HepG2 (cell line): ENCODE data around the gene CIAO3. TPM values are rescaled to one million over a fixed set of nuclear protein-coding genes. Genes with fewer than 3 reads are reported as not detected.
A peak's percentile ranks its signal among the peaks of the same experiment; 100 is the strongest.

ENCODE experiments used
- ARID5B ChIP-seq: IDR thresholded peaks from 2 replicates; pipeline ENCODE4 v1.4.0; 2020; ENCODE audit warnings: mild to moderate bottlenecking, missing genetic modification reagents
- CENPT ChIP-seq: sonication (generic); formaldehyde crosslinking; IDR thresholded peaks from 2 replicates; pipeline ENCODE4 v1.8.0; 2022; ENCODE audit warnings: low read depth, mild to moderate bottlenecking, moderate library complexity, missing genetic modification reagents
- DRAP1 ChIP-seq: IDR thresholded peaks from 2 replicates; pipeline ENCODE4 v1.6.1; 2016; ENCODE audit warnings: missing genetic modification reagents, missing compliant biosample characterization
- FOXO4 ChIP-seq: sonication (generic); formaldehyde crosslinking; conservative IDR thresholded peaks from 2 replicates; pipeline ENCODE4 v1.8.1; 2023; ENCODE audit warnings: missing genetic modification reagents
- HINFP ChIP-seq: sonication (generic); formaldehyde crosslinking; IDR thresholded peaks from 2 replicates; pipeline ENCODE4 v1.4.0; 2020; ENCODE audit warnings: low read depth, mild to moderate bottlenecking, missing genetic modification reagents
- HMG20A ChIP-seq: IDR thresholded peaks from 2 replicates; pipeline ENCODE4 v1.6.1; 2016; ENCODE audit warnings: borderline replicate concordance
- NFYB ChIP-seq: sonication (generic); formaldehyde crosslinking; IDR thresholded peaks from 2 replicates; pipeline ENCODE4 v1.4.0; 2020; ENCODE audit warnings: missing genetic modification reagents
- PHF8 ChIP-seq: sonication (generic); formaldehyde crosslinking; IDR thresholded peaks from 2 replicates; pipeline ENCODE4 v1.5.0; 2020; ENCODE audit warnings: missing genetic modification reagents
- SALL2 ChIP-seq: sonication (generic); formaldehyde crosslinking; IDR thresholded peaks from 2 replicates; pipeline ENCODE4 v1.8.1; 2023; ENCODE audit warnings: mild to moderate bottlenecking, missing genetic modification reagents, inconsistent platforms
- SOX13 ChIP-seq, 3 experiments: fragments of 450-650 bp in 1 of 3; sonication (generic) in 1 of 3; formaldehyde crosslinking in 1 of 3; IDR thresholded peaks in 2 of 3; conservative IDR thresholded peaks in 1 of 3; 2 replicates each; pipeline versions ENCODE4 v1.5.0 to v1.6.1; 2016 to 2020; ENCODE audit warnings: antibody characterized with exemption in 1 of 3, mild to moderate bottlenecking in 1 of 3, missing compliant biosample characterization in 1 of 3, missing genetic modification reagents in 1 of 3, moderate library complexity in 1 of 3
- TBL1XR1 ChIP-seq: fragments of 150-350 bp; IDR thresholded peaks from 2 replicates; pipeline ENCODE4 v1.6.1; 2014; ENCODE audit warnings: borderline replicate concordance, low read length; ENCODE audit not compliant: partially characterized antibody
- ZNF230 ChIP-seq: sonication (generic); formaldehyde crosslinking; IDR thresholded peaks from 2 replicates; pipeline ENCODE4 v1.4.0; 2020; ENCODE audit warnings: mild to moderate bottlenecking, missing genetic modification reagents
- ZNF530 ChIP-seq: sonication (generic); formaldehyde crosslinking; IDR thresholded peaks from 2 replicates; pipeline ENCODE4 v1.5.0; 2020; ENCODE audit warnings: low read depth, mild to moderate bottlenecking, missing genetic modification reagents
- polyA plus RNA-seq, 8 experiments: library from polyadenylated mRNA; depleted of rRNA in 3 of 8; stranded (reverse) in 7 of 8; unstranded in 1 of 8; fragments of >200 nt; fragmentation: Illumina TruSeq in 4 of 8; extraction: Trizol in 4 of 8; gene quantifications; 2 replicates each; pipeline versions ENCODE4 v1.2.1 to v1.2.3, GENCODE V29; 2011 to 2016; ENCODE audit warnings: low read depth in 4 of 8, missing spikeins in 1 of 8, mixed read lengths in 1 of 8; ENCODE audit not compliant: insufficient read depth in 1 of 8
- total RNA-seq, 5 experiments: library from RNA; depleted of rRNA; stranded (reverse); fragments of >200 nt; fragmentation: Illumina TruSeq; extraction: Trizol; gene quantifications; 2 replicates each; pipeline ENCODE4 v1.2.3, GENCODE V29; 2016; ENCODE audit warnings: low read depth in 1 of 5
- TF ChIP-seq, protein P1 (sequence below): sonication (generic); formaldehyde crosslinking; IDR thresholded peaks from 2 replicates; pipeline ENCODE4 v1.4.0; 2020; ENCODE audit warnings: missing genetic modification reagents, borderline replicate concordance

CIAO3 gene
- total and polyA plus RNA-seq, 2 of the 13 experiments (the other 11 are each of a cell fraction or from before 2014, with no cell fraction given) = 21.7 to 25.0 TPM

- TF ChIP-seq ARID5B (CRISPR knock-in tag) = no peak
- TF ChIP-seq ZNF530 (CRISPR knock-in tag) = no peak
- TF ChIP-seq SALL2 = peak; percentile 43; the same call in 1 of the 2 replicates
- TF ChIP-seq SOX13 (IDR thresholded peaks at IDR 0.05) = no peak
- TF ChIP-seq SOX13 (CRISPR knock-in tag; conservative IDR thresholded peaks at IDR 0.05 in 1 of 2, IDR thresholded peaks at IDR 0.05 in 1 of 2) = 0 out of 4 replicates have a peak, but pooled peaks of 1 of the 2 experiments have one; percentile 6
- TF ChIP-seq CENPT (CRISPR knock-in tag) = no peak
- TF ChIP-seq PHF8 = peak; percentile 42; the same call in 1 of the 2 replicates
- TF ChIP-seq FOXO4 (CRISPR knock-in tag) = no peak
- peak; percentile 74 for TF ChIP-seq NFYB
- no peak for TF ChIP-seq TBL1XR1
- TF ChIP-seq, protein P1, sequence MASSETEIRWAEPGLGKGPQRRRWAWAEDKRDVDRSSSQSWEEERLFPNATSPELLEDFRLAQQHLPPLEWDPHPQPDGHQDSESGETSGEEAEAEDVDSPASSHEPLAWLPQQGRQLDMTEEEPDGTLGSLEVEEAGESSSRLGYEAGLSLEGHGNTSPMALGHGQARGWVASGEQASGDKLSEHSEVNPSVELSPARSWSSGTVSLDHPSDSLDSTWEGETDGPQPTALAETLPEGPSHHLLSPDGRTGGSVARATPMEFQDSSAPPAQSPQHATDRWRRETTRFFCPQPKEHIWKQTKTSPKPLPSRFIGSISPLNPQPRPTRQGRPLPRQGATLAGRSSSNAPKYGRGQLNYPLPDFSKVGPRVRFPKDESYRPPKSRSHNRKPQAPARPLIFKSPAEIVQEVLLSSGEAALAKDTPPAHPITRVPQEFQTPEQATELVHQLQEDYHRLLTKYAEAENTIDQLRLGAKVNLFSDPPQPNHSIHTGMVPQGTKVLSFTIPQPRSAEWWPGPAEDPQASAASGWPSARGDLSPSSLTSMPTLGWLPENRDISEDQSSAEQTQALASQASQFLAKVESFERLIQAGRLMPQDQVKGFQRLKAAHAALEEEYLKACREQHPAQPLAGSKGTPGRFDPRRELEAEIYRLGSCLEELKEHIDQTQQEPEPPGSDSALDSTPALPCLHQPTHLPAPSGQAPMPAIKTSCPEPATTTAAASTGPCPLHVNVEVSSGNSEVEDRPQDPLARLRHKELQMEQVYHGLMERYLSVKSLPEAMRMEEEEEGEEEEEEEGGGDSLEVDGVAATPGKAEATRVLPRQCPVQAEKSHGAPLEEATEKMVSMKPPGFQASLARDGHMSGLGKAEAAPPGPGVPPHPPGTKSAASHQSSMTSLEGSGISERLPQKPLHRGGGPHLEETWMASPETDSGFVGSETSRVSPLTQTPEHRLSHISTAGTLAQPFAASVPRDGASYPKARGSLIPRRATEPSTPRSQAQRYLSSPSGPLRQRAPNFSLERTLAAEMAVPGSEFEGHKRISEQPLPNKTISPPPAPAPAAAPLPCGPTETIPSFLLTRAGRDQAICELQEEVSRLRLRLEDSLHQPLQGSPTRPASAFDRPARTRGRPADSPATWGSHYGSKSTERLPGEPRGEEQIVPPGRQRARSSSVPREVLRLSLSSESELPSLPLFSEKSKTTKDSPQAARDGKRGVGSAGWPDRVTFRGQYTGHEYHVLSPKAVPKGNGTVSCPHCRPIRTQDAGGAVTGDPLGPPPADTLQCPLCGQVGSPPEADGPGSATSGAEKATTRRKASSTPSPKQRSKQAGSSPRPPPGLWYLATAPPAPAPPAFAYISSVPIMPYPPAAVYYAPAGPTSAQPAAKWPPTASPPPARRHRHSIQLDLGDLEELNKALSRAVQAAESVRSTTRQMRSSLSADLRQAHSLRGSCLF = no peak
- no peak; the same call in 1 of the 2 replicates for TF ChIP-seq HINFP
- no peak for TF ChIP-seq DRAP1 (CRISPR knock-in tag)
- no peak for TF ChIP-seq ZNF230 (CRISPR knock-in tag)
- no peak for TF ChIP-seq HMG20A (CRISPR knock-in tag)
These were observed 26.0 kb downstream of the CIAO3 start, which contains the start of gene METRN (continued) for GRCh38 chr16:714558-715476.
